ENCODE data around the gene SP1. TPM values are rescaled to one million over a fixed set of nuclear protein-coding genes. Genes with fewer than 3 reads are reported as not detected.

SP1 gene
- total RNA-seq, 1 experiment from 2014 or later = 76.8 TPM

- Histone ChIP-seq H3K79me2 (ENCODE audit: insufficient read depth, low read length) (no peaks in the 10 kb centered on the region), H2BK120ac (ENCODE audit: low read depth, low read length, poor library complexity, severe bottlenecking) (no peak overlapping the region), H3K9me3 (ENCODE audit: control insufficient read depth, low read depth, low read length) (no peaks in the 10 kb centered on the region), H3K27ac (ENCODE audit: insufficient read length, low read depth, low read length) (no peak overlapping the region), H4K20me1 (ENCODE audit: control insufficient read depth, insufficient read depth, insufficient read length) (no peaks in the 10 kb centered on the region), H3K23me2 (ENCODE audit: insufficient read length, low read depth, low read length, poor library complexity, severe bottlenecking) (peaks cover 12% of the 10 kb centered on the region), H2AK5ac (ENCODE audit: insufficient read length, low read length) (no peak overlapping the region), H2BK20ac (ENCODE audit: low read depth, low read length, poor library complexity, severe bottlenecking) (no peak overlapping the region), H3K27me3 (ENCODE audit: insufficient read depth, low read length) (no peaks in the 10 kb centered on the region; the same call in 1 of the 2 replicates), H3K4me1 (ENCODE audit: insufficient read depth, low read length) (no peaks in the 10 kb centered on the region), H3K18ac (ENCODE audit: insufficient read length, low read depth, low read length) (no peak overlapping the region), H3K4me2 (ENCODE audit: insufficient read depth, insufficient read length, low read length) (no peak overlapping the region), H4K8ac (replicated peaks; ENCODE audit: insufficient read length, low read depth, low read length) (no peak overlapping the region), H3K56ac (ENCODE audit: insufficient read length, low read depth, low read length) (no peak overlapping the region), H4K91ac (ENCODE audit: insufficient read length, low read depth, low read length) (no peak overlapping the region), H2BK15ac (ENCODE audit: low read depth, low read length) (no peak overlapping the region), H2BK12ac (ENCODE audit: insufficient read length, low read depth, low read length) (no peak overlapping the region), H3K14ac (ENCODE audit: insufficient read depth, low read length) (no peak overlapping the region), H3K4ac (ENCODE audit: low read depth, low read length) (no peak overlapping the region), H2AFZ (ENCODE audit: low read length) (no peak overlapping the region), H3K79me1 (ENCODE audit: insufficient read depth, low read depth, low read length, poor library complexity, severe bottlenecking) (no peaks in the 10 kb centered on the region), H3K9ac (ENCODE audit: extremely low read depth, insufficient read length, low read length) (no peak overlapping the region), H3T11ph (ENCODE audit: low read length) (no peak overlapping the region), H3K23ac (ENCODE audit: insufficient read length, low read depth, low read length) (no peak overlapping the region), H2BK5ac (ENCODE audit: insufficient read length, low read length) (no peak overlapping the region), H4K5ac (ENCODE audit: insufficient read length, low read depth, low read length) (no peak overlapping the region)
- Mint-ChIP-seq H3K4me3 (no peak overlapping the region), H3K4me1 (peaks cover 19 to 29% of the 10 kb centered on the region in 2 experiments), H3K36me3 (ENCODE audit: insufficient read depth in 1 of 3, low read depth in 3 of 3) (no peaks in the 10 kb centered on the region), H3K9me3 (no peaks in the 10 kb centered on the region), H3K27me3 (ENCODE audit: low read depth) (peaks cover 82% of the 10 kb centered on the region), H3K27ac (no peak overlapping the region)
- no CpG with 5 or more reads among the region's 9 CpGs for WGBS (ENCODE audit: extremely low coverage, insufficient read length, low lambda C conversion rate)
- DNase-seq = no peak
- no peak for TF ChIP-seq CTCF (conservative IDR thresholded peaks at IDR 0.05)
These were observed 39.6 kb upstream of the SP1 start for GRCh38 chr12:53340398-53340797.

All from H9 (cell line).